ENCODE measurements around the gene TMEM45A. TPM values are rescaled to one million over a fixed set of nuclear protein-coding genes. Genes with fewer than 3 reads are reported as not detected.

Gene TMEM45A
- total and polyA plus RNA-seq, 3 donors from 2014 or later, result 12.2 to 56.0 (median 18.3) TPM

- H3K4me1 ChIP-seq, result no peaks in the 10 kb centered on the region
- intact Hi-C loops (cut with DNase I; ENCODE audit: low total_unique reads), result no loop called here
- no peak overlapping the region for H3K4me3 ChIP-seq
- no peak overlapping the region for H3K27ac ChIP-seq
- WGBS, 2 donors, result 82 to 86% methylated on average over 4 of the region's 4 CpGs
- DNase-seq, result no peak
- no peaks in the 10 kb centered on the region for H3K9me3 ChIP-seq
- H3K27me3 ChIP-seq, result no peaks in the 10 kb centered on the region
- H3K36me3 ChIP-seq (ENCODE audit: low read depth, missing control alignments), result no peaks in the 10 kb centered on the region
- TF ChIP-seq POLR2A (IDR thresholded peaks at IDR 0.05), result no peak
- TF ChIP-seq, protein P1, sequence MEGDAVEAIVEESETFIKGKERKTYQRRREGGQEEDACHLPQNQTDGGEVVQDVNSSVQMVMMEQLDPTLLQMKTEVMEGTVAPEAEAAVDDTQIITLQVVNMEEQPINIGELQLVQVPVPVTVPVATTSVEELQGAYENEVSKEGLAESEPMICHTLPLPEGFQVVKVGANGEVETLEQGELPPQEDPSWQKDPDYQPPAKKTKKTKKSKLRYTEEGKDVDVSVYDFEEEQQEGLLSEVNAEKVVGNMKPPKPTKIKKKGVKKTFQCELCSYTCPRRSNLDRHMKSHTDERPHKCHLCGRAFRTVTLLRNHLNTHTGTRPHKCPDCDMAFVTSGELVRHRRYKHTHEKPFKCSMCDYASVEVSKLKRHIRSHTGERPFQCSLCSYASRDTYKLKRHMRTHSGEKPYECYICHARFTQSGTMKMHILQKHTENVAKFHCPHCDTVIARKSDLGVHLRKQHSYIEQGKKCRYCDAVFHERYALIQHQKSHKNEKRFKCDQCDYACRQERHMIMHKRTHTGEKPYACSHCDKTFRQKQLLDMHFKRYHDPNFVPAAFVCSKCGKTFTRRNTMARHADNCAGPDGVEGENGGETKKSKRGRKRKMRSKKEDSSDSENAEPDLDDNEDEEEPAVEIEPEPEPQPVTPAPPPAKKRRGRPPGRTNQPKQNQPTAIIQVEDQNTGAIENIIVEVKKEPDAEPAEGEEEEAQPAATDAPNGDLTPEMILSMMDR (IDR thresholded peaks at IDR 0.05), result no peak
These were observed 37.7 kb upstream of the TMEM45A start for GRCh38 chr3:100454677-100455076.

DNA sequence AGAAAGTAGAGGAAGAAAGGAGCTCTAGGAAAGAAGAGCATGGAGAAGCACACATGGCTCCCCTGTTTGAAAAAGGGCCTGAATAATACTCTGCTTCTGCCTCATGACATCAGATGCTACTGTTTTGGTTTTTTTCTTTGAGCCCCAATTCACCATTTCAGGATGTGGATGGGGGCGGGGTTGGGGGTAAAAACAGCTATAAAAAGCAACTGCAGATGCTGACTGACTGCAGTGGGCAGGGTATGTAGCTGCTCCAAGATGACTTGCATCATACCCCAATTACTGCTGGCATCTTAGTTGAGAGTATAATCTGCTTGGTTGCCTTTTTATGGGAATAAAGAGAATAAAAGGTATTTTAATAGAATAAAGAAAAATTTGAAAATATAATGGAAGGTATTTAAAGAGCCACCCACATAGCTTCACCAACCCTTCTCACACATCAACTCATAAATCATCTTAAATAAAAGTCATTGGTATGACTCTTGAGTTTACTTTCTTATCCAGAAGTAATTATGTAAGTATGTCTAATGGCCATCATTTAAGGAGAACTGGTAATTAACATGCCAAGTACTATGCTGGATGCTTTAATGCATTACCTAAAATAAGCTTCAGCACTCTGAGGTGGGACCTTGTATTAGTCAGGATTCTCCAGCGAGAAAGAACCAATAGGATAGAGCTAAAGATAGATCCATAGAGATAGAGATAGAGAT is 36.4 kb upstream of the TMEM45A start:
- DNase-seq, result no peak
- TF ChIP-seq, protein P1 (IDR thresholded peaks at IDR 0.05), result no peak
- no peak for TF ChIP-seq POLR2A (IDR thresholded peaks at IDR 0.05)
- no peak overlapping the region for H3K27ac ChIP-seq
- 87 to 93% methylated on average over 2 of the region's 2 CpGs for WGBS, 2 donors
- no peaks in the 10 kb centered on the region for H3K4me1 ChIP-seq
- no peak overlapping the region for H3K4me3 ChIP-seq
- intact Hi-C loops (cut with DNase I; ENCODE audit: low total_unique reads), result no loop called here
- no peaks in the 10 kb centered on the region for H3K9me3 ChIP-seq
- no peaks in the 10 kb centered on the region for H3K36me3 ChIP-seq (ENCODE audit: low read depth, missing control alignments)
- no peaks in the 10 kb centered on the region for H3K27me3 ChIP-seq

DNA sequence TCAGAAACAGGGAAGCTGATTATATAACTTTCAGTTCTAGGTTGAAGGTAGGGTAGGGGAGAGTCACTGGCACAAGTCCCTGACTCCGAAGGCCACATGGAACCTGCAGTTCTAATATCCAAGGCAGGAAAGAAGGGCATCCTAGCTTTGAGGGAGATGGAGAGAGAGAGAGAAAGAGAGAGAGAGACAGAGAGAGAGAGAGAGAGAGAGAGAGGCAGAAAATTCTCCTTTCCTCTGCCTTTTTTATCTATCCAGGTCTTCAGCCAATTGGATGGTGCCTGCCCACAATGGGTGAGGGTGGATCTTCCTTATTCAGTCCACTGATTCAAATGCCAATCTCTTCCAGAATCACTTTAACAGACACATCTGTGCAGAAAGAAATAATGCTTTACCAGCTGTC is 35.7 kb upstream of the TMEM45A start:
- no peak for TF ChIP-seq POLR2A (IDR thresholded peaks at IDR 0.05)
- TF ChIP-seq, protein P1 (IDR thresholded peaks at IDR 0.05), result no peak
- Histone ChIP-seq H3K9me3 (no peaks in the 10 kb centered on the region), H3K27me3 (no peaks in the 10 kb centered on the region), H3K4me1 (no peaks in the 10 kb centered on the region), H3K4me3 (no peak overlapping the region), H3K36me3 (ENCODE audit: low read depth, missing control alignments) (no peaks in the 10 kb centered on the region), H3K27ac (no peak overlapping the region)
- WGBS, 2 donors, result 83 to 89% methylated on average over 1 of the region's 1 CpG
- intact Hi-C loops (cut with DNase I; ENCODE audit: low total_unique reads), result no loop called here
- no peak for DNase-seq

DNA sequence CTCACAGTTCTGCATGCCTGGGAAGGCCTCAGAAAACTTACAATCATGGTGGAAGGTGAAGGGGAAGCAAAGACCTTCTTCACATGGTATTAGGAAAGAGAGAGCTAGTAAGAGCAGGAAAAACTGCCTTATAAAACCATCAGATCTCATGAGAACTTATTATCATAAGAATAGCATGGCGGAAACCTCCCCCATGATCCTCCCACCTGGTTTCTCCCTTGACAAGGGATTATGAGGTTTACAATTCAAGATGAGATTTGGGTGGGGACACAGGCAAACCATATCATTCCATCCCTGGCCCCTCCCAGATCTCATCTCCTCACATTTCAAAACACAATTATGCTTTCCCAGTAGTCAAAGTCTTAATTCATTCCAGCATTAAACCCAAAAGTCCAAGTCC is 34.6 kb upstream of the TMEM45A start:
- Histone ChIP-seq H3K4me1 (no peaks in the 10 kb centered on the region), H3K4me3 (no peak overlapping the region), H3K27ac (no peak overlapping the region), H3K36me3 (ENCODE audit: low read depth, missing control alignments) (no peaks in the 10 kb centered on the region), H3K27me3 (no peaks in the 10 kb centered on the region), H3K9me3 (no peaks in the 10 kb centered on the region)
- TF ChIP-seq POLR2A (IDR thresholded peaks at IDR 0.05), result no peak
- TF ChIP-seq, protein P1 (IDR thresholded peaks at IDR 0.05), result no peak
- intact Hi-C loops (cut with DNase I; ENCODE audit: low total_unique reads), result no loop called here
- 97% methylated on average over 1 of the region's 1 CpG for WGBS, 2 donors
- no peak for DNase-seq

GRCh38 chr3:100458814-100459213 is 33.6 kb upstream of the TMEM45A start:
- Histone ChIP-seq H3K27ac (no peak overlapping the region), H3K4me3 (no peak overlapping the region), H3K4me1 (no peaks in the 10 kb centered on the region), H3K36me3 (ENCODE audit: low read depth, missing control alignments) (no peaks in the 10 kb centered on the region), H3K9me3 (no peaks in the 10 kb centered on the region), H3K27me3 (no peaks in the 10 kb centered on the region)
- no peak for DNase-seq
- 88 to 96% methylated on average over 1 of the region's 1 CpG for WGBS, 2 donors
- TF ChIP-seq, protein P1 (IDR thresholded peaks at IDR 0.05), result no peak
- no peak for TF ChIP-seq POLR2A (IDR thresholded peaks at IDR 0.05)
- intact Hi-C loops (cut with DNase I; ENCODE audit: low total_unique reads), result no loop called here
